Adrenal gland (tissue), 5 donors: ENCODE results near the gene TFPI.

ENCODE experiments used
- POLR2A ChIP-seq, 2 donors: fragments of 450-650 bp; IDR thresholded peaks; one replicate each; pipeline ENCODE4 v1.6.1; 2017; ENCODE audit warnings: antibody characterized with exemption in 2 of 2, mild to moderate bottlenecking in 2 of 2, moderate library complexity in 1 of 2
- TF ChIP-seq, protein P1 (sequence below), 6 experiments: fragments of 450-650 bp in 4 of 6; fragments of 200-600 bp in 2 of 6; sonication (generic) in 1 of 6; IDR thresholded peaks; 1 replicate in 5 of 6; 2 replicates in 1 of 6; pipeline versions ENCODE4 v1.5.1 to v1.8.0; 2016 to 2021; ENCODE audit warnings: antibody characterized with exemption in 6 of 6, mild to moderate bottlenecking in 2 of 6, moderate library complexity in 1 of 6
- donor health status: DM: no; HTN: no; CAD: no.

DNA sequence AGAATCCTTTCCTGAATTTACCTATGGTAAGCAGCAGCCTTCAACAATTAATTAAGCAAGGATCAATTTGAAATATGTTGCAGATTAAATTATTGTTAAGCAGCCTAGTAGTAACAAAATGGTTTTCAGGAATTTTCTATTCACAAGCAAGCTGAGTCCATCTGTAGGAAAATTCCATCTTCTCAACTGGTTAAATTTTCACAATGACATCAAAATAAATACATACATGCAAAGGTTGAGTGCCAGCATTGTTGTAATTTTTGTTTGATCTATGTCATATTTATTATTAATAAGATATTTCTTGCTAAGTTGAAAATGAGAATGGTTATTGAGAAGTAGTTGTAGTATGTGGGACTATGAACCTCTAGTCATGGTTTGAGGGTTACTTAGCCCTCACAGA lies 15.3 kb upstream of the TFPI start:
- TF ChIP-seq, protein P1, sequence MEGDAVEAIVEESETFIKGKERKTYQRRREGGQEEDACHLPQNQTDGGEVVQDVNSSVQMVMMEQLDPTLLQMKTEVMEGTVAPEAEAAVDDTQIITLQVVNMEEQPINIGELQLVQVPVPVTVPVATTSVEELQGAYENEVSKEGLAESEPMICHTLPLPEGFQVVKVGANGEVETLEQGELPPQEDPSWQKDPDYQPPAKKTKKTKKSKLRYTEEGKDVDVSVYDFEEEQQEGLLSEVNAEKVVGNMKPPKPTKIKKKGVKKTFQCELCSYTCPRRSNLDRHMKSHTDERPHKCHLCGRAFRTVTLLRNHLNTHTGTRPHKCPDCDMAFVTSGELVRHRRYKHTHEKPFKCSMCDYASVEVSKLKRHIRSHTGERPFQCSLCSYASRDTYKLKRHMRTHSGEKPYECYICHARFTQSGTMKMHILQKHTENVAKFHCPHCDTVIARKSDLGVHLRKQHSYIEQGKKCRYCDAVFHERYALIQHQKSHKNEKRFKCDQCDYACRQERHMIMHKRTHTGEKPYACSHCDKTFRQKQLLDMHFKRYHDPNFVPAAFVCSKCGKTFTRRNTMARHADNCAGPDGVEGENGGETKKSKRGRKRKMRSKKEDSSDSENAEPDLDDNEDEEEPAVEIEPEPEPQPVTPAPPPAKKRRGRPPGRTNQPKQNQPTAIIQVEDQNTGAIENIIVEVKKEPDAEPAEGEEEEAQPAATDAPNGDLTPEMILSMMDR (IDR thresholded peaks at IDR 0.05), result no peak
- TF ChIP-seq POLR2A (IDR thresholded peaks at IDR 0.05), result no peak
